ENCODE measurements around the gene ARID3B.

DNA sequence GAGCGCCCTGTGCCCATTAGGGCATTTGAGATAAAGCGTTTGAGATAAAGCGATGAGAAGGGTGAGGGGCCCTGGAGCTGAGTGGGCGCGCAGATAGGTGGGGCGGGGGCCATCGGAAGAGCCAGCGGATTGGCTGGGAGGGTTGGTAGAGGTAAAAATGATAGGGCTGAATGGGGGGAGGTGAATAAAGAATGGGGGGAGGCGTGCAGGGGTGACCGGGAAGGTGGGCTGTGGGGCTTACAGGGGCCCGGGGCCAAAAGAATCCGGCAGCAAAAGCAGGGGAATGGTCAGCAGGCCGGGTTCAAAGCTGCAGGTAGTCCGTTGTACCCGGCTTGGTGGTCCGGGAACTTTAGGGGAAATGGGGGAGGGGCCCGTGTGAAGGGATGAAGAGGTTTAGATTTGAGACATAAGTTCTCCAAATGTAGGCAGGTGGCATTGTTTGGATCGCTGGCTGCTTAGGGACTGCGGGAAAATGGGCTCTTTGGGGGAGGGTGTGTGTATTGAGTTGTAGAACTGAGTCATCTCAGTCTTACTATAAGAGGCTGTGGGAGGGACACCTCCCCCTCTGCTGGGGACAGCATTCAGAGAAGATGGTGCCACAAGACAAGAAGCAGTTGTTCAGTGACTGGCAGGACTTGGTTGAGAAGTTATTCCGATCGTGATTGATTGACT is 610 bp downstream of the ARID3B start:
- TF ChIP-seq POLR2AphosphoS5 (IDR thresholded peaks at IDR 0.05; ENCODE audit: low read depth) (no peak), CTCF (IDR thresholded peaks at IDR 0.05; ENCODE audit: insufficient read depth, low read length) (no peak)

Measured in HL-60 (cell line).